ENCODE results near the gene NEDD8.

Gene NEDD8

DNA sequence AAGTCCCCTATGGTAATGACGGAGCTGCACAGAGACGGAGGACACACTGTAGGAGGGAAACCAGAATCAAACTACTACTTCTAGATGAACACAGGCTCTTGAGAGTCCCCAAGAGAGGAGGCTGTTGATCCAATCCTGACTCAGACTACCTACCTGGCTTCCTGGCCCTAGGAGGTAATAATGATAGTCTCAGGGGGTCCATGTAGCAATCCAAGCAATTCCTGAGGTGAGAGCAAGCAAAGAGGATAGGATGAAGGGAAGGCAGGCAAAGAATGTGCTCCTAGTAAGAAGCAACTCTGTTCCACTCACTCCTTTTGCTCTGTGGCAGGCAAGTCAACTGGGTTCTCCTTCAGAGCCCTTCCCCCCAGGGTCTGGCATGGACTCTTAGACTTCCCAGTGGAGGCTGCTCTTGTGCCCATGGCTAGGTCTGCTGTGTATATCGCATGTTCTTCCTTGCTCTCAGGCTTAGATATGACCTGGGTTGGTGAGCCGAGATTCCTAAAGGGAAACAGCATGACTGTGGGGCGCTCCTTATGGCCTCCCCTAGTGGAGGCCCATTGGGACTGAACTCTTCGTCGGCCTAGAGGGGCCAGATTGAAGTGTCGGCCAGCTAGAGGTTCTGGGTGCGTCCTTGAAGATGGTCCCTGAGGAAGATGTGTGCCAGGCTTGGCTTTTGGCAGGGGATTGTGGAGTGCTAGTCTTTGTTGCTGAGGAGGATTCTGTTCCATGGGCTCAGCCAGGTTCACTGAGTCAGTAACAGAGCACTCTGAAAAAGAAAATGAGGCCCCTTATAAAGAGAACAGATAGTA, 8.1 kb upstream of the NEDD8 start:
- H3K4me3 ChIP-seq (ENCODE audit: low read depth, low read length) = no peak overlapping the region

DNA sequence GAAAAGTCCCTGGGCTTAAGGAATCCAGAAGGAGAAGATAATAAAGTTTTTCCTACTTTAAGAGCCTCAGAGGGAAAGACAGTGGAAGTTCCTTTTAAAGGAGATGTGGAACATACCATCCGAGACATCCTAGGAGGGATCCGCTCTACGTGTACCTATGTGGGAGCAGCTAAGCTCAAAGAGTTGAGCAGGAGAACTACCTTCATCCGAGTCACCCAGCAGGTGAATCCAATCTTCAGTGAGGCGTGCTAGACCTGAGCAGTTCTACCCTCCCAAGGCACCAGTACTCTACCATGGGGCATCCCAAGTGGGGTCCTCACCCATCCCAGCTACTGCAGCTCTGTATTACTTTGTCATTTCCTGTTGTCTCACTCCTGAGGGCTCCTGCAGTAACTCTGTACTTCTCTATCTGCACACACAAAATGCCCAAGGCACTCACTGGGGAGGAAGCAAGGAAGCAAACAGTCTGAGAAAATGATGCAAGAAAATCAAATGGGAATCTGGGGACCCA, 6.4 kb upstream of the NEDD8 start:
- TF ChIP-seq, protein P1, sequence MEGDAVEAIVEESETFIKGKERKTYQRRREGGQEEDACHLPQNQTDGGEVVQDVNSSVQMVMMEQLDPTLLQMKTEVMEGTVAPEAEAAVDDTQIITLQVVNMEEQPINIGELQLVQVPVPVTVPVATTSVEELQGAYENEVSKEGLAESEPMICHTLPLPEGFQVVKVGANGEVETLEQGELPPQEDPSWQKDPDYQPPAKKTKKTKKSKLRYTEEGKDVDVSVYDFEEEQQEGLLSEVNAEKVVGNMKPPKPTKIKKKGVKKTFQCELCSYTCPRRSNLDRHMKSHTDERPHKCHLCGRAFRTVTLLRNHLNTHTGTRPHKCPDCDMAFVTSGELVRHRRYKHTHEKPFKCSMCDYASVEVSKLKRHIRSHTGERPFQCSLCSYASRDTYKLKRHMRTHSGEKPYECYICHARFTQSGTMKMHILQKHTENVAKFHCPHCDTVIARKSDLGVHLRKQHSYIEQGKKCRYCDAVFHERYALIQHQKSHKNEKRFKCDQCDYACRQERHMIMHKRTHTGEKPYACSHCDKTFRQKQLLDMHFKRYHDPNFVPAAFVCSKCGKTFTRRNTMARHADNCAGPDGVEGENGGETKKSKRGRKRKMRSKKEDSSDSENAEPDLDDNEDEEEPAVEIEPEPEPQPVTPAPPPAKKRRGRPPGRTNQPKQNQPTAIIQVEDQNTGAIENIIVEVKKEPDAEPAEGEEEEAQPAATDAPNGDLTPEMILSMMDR (IDR thresholded peaks at IDR 0.05; ENCODE audit: low read depth, low read length) = no peak
- TF ChIP-seq, protein P2, sequence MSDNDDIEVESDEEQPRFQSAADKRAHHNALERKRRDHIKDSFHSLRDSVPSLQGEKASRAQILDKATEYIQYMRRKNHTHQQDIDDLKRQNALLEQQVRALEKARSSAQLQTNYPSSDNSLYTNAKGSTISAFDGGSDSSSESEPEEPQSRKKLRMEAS (IDR thresholded peaks at IDR 0.05; ENCODE audit: low read depth, low read length) = no peak
- no peak for TF ChIP-seq POLR2A (IDR thresholded peaks at IDR 0.05; ENCODE audit: extremely low read depth, insufficient read length)
- TF ChIP-seq MYC (IDR thresholded peaks at IDR 0.05; ENCODE audit: low read depth, low read length) = no peak
- no peak overlapping the region for H3K4me3 ChIP-seq (ENCODE audit: low read depth, low read length)
- DNase-seq (ENCODE audit: low read depth) = no peak

More for the DNA sequence above, 8.1 kb upstream of the NEDD8 start:
- TF ChIP-seq POLR2A (IDR thresholded peaks at IDR 0.05; ENCODE audit: extremely low read depth, insufficient read length) (no peak), MYC (IDR thresholded peaks at IDR 0.05; ENCODE audit: low read depth, low read length) (no peak)
- TF ChIP-seq, protein P1 (IDR thresholded peaks at IDR 0.05; ENCODE audit: low read depth, low read length) = no peak
- TF ChIP-seq, protein P2 (IDR thresholded peaks at IDR 0.05; ENCODE audit: low read depth, low read length) = no peak
- no peak for DNase-seq (ENCODE audit: low read depth)

DNA sequence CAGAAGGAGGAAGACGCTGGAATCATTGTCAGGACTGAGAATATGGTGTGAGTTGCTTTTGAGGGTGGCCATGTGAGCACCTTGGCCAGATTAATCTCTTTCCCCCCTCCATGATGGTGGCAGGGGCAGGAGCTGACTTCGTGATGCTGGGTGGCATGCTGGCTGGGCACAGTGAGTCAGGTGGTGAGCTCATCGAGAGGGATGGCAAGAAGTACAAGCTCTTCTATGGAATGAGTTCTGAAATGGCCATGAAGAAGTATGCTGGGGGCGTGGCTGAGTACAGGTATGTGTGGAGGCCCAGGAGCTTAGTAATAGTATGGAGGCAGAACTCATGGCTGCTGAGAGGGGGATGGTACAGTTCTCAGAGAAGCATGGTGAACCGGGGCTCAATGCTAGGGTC, 6.0 kb upstream of the NEDD8 start:
- no peak overlapping the region for H3K4me3 ChIP-seq (ENCODE audit: low read depth, low read length)
- TF ChIP-seq, protein P1 (IDR thresholded peaks at IDR 0.05; ENCODE audit: low read depth, low read length) = no peak
- TF ChIP-seq, protein P2 (IDR thresholded peaks at IDR 0.05; ENCODE audit: low read depth, low read length) = no peak
- TF ChIP-seq POLR2A (IDR thresholded peaks at IDR 0.05; ENCODE audit: extremely low read depth, insufficient read length) (no peak), MYC (IDR thresholded peaks at IDR 0.05; ENCODE audit: low read depth, low read length) (no peak)
- DNase-seq (ENCODE audit: low read depth) = no peak

DNA sequence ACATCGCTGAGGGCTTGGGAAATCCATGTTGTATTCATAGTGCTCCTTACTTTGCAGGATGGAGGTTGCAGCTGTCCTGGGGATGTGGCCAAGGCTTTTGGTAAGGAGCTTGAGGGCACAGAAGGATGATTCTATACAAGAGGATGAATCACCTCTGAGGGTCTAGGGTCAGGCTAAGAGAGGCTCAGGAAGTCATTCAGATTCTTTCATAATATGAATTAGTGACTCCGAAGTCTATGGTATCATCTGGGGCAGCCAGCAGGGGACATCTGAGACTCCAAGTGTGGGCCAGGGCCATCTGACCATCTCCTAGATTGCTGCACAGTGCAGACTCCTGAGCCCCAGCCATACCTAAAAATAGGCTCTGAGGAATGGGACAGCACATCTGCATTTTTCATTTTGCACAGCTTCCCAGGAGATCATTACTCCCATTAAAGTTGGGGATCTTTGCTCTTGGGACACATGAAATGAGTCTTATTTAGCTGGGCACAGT, 5.3 kb upstream of the NEDD8 start:
- H3K4me3 ChIP-seq (ENCODE audit: low read depth, low read length) = no peak overlapping the region
- DNase-seq (ENCODE audit: low read depth) = no peak
- no peak for TF ChIP-seq MYC (IDR thresholded peaks at IDR 0.05; ENCODE audit: low read depth, low read length)
- TF ChIP-seq, protein P1 (IDR thresholded peaks at IDR 0.05; ENCODE audit: low read depth, low read length) = no peak
- no peak for TF ChIP-seq POLR2A (IDR thresholded peaks at IDR 0.05; ENCODE audit: extremely low read depth, insufficient read length)
- TF ChIP-seq, protein P2 (IDR thresholded peaks at IDR 0.05; ENCODE audit: low read depth, low read length) = no peak

DNA sequence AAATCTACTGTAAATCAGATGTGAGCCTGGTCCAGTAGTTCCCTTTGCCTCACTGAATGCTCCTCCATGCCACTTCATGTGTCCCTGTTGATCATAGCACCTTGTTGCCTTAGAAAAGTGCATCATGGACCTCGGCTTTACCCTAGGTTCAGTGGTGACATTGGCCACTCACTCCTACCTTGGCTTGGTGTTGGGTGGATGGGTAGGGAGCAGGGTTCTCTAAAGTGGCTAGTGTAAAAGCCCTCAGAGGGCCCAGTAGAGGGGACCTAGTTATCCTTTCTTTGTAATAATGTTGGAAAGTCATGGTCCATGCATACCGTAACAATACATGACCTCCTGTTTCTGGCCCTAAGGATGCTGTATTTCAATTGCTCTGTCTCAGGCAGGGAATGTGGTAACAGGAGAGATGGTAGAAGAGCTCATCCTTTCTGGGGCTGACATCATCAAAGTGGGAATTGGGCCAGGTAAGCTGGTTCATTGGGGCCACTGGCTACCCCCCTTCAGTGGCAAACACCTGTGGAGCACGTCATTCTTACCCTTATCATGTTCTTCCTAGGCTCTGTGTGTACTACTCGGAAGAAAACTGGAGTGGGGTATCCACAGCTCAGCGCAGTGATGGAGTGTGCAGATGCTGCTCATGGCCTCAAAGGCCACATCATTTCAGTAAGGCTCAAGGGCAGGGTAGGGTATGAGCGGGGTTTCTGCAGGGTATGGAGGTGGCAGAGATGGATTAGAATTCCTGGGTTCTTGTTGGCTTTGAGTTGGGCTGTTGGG, 4.7 kb upstream of the NEDD8 start:
- no peak for TF ChIP-seq MYC (IDR thresholded peaks at IDR 0.05; ENCODE audit: low read depth, low read length)
- TF ChIP-seq, protein P2 (IDR thresholded peaks at IDR 0.05; ENCODE audit: low read depth, low read length) = no peak
- no peak for DNase-seq (ENCODE audit: low read depth)
- no peak overlapping the region for H3K4me3 ChIP-seq (ENCODE audit: low read depth, low read length)

All from NB4 (cell line).